HG02884 (cell line): ENCODE data around the gene PRAC1.

ENCODE experiments used
- ATAC-seq: cut with Tn5 transposase; IDR thresholded peaks from one replicate; pipeline ENCODE4 v1.9.1; 2021; ENCODE audit warnings: mild to moderate bottlenecking, moderate library complexity; ENCODE audit not compliant: unreplicated experiment

Gene PRAC1

GRCh38 chr17:48722201-48722907, at the start of gene PRAC1:
TSS of gene PRAC1 (minus strand) at chr17:48722518. CDS start at chr17:48722392, 126 bp downstream.
- no peak for ATAC-seq

DNA sequence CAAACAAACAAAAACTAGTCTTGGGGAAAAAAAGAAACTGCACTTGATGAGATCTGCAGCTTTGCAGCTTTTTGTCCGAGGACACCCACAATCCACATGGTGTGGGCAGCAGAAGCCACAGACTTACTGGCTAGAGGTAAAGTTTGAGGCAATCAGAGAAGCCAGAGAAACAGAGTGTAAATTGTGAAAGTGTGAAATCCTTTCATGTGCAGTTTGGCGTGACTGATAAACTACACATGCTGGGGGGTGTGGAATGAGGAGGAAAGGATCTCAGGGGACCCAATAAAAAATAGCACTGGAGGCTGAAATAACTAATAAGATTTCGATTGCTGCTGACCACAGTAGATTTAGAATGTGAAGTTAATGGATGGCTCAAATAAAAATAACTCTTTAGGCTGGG, 48.6 kb upstream of the PRAC1 start:
- ATAC-seq = no peak

DNA sequence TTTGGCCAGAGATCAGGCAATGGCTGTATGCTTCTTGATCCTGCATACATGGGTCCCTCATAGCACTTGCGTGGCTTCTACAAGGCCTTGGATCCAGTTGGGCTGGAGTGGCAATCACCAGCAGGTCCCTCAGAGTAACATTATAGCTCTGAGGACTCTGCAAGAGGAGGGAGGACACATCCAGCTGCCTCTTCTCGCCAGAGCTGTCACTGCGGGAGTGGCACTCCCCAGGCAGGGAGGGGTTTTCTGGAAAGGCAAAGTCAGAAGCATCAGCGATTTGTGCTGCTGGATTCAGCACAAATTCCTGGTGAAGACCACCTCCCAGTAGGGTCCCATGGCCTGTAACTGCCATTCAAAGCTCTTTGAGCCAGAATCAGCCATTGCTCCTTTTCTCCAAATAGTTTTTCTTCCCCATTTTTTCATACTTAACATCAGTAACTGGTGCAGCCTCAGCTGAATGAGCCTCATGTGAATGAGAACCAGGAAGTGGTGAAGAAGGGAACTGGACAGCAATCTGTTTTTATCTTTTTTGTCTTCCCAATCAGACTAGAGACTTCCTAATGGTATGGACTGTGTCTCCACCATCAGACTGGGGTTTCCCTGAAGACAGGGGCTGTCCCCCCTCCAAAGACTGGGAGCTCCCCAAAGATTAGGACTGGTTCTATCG, 46.8 kb upstream of the PRAC1 start:
- ATAC-seq = no peak

DNA sequence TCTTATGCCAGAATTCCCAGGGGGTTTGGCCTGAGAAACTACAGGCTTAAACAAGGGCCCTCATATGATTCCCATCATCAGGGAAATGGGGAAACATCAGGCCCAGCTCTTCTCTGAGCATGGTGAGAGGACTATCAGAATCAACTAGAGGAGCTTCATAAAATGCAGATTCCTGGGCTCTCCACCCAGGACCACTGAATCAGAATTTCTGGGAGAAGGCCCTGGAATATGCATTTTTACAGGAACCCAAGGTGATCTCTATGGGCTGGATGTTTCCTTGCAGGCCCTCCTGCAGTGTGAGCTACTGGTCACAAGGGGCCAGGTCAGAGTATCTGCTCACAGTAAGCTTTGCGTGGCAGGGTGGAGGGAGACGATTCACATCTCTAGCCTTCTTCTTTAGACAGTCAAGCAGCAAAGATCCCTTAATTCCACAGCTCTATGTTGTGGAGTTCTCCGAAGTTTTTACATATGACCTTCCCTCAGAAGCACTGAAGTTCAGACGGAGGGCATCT, 45.0 kb upstream of the PRAC1 start:
- ATAC-seq = no peak

- ATAC-seq = no peak
Measured at GRCh38 chr17:48761114-48761513, 38.8 kb upstream of the PRAC1 start.

GRCh38 chr17:48760411-48760810, 38.1 kb upstream of the PRAC1 start:
- ATAC-seq = no peak

- ATAC-seq = no peak
Measured at GRCh38 chr17:48759288-48759687, 37.0 kb upstream of the PRAC1 start.

DNA sequence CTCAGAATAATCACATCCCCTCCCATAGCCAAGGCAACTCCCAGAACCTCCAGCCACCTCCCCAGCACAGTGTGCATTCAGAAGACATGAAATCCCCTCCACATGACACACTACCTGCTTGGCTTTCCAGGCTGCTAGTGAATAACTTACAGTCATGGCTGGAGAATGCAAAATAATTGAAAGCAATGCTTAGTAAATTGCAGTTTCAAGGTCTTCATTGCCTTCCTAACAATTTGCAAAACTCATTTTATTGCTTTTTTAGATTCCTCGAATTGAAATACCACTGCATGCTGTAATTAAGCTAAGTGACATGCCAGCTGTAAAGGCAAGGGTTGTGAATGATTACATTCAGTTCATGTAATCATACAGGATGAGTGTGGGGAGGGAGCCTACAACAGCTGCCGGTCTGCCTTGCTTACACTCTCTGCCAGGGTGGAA, 35.2 kb upstream of the PRAC1 start:
- no peak for ATAC-seq

DNA sequence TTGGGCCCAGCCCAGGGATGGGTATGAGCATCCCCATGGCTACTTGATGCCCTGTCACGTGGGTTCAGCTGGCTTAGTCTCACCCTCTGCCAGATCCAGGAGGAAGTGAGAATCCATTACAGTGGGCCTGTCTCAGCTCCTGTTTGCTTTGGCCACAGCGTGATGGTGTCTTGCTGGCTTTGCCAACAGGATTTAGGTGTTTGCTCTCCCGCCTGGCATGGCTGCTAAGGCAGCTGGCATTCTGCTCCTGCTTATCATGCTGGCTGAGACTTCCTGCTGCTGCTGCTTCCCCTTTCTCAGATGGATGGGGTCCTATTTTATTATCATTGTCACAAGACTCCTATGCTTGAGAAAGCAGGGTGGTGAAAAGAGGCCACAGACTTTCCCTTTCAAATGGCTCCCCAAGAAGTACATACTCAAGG, 34.5 kb upstream of the PRAC1 start:
- no peak for ATAC-seq

DNA sequence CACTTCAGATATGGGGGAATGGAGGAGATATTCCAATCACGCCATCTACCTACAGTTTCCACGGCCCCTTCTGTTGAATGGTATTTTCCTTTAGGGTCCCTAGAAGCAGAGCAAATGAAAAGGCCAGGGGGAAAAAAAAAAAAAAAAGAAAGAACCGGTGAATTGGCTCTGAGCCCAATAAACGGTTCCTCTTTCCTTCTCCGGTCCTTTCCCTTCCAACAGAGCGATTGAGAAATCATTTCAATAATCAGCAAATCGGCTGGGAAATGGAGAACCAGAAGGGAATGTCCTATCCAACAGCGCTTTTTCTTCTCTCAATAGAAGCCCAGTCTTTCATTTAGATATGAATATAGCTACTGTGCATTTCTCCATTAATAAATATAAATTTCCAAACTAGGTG, 33.0 kb upstream of the PRAC1 start:
- no peak for ATAC-seq

DNA sequence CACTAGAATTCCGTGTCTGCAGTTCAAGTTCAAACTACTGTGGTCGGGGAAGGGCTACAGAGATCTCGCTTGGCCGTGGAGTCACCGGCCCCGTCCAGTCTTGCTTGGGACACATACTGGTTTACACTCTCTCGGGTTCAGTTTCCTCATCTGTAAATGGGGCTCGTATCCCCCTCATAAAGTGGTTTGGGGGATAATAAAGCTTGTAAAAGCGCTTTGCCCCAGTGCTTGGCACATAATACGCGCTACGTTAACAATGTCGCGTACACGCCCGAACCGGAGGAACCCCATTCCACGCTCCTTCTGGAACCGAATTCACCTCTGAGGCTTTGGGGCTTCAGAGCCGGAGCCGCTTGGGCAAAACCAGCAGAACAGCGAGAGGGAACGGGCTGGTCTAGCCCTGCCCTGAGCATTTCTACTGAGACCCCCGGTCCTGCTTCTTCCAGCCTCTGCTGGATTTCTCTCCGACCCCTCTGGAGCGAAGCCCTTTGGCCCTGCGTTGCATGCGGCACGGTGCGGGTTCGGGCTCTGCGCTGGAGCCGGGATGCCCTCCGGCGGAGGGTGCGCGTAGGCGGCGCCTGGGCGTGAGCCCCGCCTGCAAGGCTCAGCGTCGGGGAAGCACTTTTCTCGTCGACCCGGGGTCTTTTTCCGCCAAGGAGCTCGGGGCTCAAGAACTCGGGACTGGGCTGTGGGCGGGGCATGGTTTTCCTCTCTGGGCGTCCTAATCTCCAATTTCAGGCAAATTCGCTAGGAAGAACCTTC, 32.4 kb upstream of the PRAC1 start:
- no peak for ATAC-seq

GRCh38 chr17:48753794-48754499, 31.6 kb upstream of the PRAC1 start:
- no peak for ATAC-seq

DNA sequence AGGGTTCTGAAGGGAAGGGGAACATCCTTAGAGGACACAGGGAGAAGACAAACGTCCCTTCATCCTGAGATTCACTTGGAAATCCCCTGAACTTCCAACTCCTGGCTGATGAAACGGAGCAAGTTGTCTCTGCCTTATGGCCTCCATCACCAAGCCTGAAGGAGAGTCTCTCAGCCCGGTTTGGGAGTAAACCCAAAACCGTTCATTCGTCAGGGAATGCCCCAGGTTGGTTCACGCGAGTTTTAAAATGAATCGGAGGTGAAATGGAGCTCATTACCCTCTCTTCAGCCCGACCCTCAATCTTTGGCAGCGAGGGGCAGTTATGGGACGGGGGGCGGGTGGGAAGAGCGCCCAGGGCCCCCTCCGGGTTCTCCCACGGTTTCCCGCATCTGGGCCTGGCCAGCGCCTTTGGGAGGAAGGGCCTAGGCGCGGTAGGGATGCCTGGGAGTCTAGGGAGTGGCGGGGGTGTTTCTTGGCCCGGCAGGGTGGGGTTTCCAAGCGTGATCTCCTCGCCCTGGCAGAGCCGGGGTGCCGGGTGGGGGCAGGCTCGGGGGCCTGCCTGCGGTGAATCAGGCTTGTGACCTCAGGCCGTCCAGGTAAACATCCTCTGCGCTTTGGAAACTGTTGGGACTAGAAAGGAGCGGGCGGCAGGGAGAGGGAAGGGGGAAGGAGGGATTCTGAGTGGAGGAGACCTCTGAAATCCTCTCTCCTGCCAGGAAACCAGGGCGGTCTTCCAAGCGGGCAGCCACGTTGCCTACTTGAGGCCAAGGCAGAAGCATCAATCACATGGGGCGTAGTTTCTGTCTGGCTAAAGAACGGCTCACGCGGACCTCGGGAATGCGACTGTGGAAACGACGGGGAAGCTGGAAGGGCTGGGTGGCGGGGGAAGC, 30.3 kb upstream of the PRAC1 start:
- no peak for ATAC-seq

DNA sequence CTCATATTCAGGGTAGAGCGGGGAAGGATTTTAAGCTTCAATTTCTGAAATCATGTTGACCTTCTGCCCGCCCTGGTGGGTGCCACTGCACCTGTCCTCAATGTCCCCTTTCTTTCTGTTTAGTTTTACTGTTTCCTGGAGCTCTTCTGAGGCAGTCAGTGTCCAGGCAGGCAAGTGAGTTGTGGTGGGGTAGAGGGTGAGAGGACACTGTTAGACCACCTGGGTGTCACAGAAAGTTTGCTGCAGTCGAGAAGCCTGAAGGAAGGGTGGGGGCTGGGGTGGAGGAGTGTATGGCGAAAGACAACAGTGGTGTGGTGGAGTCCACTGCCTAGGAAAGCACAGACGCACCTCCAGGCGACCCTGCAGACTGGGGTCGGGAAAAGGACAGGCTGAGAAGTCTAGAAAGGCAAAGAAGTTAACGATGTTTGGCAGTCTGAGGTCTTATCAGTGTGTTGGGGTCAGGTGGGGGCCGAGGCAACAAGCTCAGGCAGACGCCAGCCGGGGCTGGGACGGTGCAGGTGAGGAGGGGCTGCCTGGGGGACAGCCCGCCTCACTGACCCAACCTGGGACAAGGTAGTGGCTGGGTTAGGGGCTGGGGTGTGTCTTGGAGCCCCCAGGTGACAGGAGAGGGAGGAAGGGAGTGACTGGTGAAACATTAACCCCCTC, 29.5 kb upstream of the PRAC1 start:
- no peak for ATAC-seq

DNA sequence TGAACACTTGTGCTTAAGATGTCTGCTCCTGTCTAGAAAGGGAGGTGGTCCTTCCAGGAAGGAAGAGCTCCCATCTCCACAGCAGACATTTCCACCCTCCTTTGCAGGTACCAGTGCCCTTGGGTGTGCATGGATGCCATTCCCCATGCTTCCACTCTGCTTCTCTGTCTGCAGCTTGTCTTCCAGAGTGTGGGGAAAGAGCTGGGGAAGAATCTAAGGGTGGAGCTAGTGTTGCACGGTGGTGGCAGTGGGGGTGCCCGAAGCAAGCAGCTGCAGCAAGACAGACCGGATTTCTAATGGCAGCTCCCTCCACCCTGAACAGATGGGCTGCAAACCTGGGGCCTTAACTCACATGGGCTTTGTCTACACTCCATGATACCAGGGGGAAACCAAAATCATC, 28.9 kb upstream of the PRAC1 start:
- ATAC-seq = no peak

DNA sequence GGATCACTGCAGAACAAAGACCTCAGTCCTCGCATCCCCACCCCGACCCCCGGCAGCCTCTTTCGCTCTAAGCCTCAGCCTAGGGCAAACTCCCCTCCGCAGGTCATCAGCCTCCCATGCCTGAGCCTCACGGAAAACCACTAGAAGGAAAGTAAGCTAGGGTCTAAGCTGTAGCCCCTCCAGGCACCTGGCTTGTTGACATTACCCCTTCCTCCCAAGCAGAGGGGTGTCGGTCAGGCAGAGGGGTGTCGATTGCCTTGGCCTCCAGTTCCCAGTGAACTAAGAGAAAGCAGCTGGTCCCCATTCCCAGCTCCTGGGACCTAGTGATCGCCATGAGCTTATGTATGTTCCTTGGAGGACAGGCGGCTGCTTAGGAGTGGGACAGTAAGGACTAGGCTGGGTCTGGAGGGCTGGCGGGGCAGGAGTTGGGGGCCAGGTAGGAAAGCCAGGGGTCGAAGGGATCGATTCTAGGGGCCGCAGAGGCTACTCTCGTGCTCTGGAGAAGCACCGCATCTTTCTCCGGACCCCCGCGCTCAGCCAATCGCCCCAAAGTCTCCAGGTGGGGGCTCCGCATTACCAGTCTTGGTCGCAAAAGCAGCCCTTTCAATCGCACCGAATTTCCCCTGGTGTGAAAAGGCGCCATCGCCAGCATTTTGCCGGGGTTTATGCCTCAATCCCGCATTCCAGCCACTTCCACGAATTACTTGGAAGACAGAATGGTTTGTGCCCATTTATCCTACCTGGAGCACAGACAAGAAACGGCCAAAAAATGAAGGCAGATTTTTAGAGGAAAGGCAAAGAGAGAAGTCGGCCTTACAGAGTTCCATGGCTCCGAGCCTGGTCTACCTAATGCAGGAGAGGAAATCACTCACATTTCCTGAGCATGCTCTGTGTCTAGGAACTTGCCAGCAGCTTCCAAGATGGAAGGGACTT, 27.6 kb upstream of the PRAC1 start:
- ATAC-seq = no peak

DNA sequence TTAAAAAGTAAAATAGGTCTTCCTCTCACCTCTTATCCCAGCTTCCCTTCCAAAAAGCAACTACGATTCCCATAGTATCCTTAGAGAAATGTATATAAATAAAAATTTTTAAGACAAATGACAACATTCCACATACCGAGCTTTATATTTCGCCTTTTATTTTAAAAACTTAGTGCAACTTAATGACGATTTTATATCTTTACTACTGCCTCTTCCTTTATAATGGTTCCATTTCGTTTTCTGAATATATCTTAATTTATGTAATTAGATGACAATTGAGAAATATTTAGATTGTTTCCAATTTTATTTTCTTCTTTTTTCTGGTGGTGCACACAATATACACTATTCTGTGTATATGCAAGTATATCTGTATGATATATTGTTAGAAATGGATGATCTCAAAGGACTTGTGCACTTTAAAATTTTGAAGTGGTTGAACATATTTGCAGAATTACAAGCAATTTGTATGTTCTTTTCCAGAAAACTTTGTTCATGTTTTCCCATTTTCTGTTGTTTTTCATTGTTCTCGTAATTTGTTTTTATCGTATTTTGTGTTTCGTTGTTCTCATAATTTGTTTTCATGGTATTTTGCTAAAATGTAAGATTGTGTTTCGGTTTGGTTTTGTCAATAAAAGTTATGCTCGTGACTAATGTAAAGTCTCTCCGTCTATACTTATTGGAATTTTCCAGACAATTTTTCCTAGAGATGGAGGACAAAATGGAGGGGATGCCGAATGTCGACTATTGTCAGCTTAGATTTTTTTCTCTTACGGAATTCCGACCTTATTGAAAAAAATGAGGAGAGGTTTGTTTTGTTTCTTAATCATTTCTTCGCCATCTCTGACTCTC, 26.6 kb upstream of the PRAC1 start:
- ATAC-seq = no peak
